ENCODE results near the gene LST1. TPM values are rescaled to one million over a fixed set of nuclear protein-coding genes. Genes with fewer than 3 reads are reported as not detected.

LST1 gene
- total RNA-seq, 1 experiment from 2014 or later: 0.66 TPM

DNA sequence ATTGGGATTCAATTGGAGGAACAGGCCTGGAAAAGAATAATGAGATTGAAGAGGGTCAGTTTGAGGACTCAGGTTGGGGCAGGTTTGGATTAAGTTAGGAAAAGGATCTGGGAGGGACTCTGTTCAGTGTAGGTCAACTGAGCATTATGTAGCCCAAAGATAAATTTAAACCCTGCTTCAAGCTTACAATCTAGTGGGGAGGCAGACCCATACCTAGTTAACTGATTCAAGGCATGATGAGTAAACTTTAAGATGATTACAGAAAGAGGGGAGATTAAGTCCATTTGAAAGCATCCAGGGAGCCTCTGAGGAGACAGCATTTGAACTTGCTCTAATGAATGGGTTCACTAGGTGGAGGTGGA, 25.4 kb upstream of the LST1 start:
- CTCF ChIA-PET: interaction anchor here (0.9 kb wide), 1 partner anchor 10 kb away, joined by 3 read pairs; no protein-coding TSS in a partner anchor
- POLR2A ChIA-PET: no interaction called here
- Mint-ChIP-seq H3K27ac (peak overlapping the region; percentile 32; the same call in 1 of the 2 replicates), H3K9me3 (no peaks in the 10 kb centered on the region), H3K4me3 (no peak overlapping the region), H3K36me3 (peaks cover 15% of the 10 kb centered on the region), H3K4me1 (peaks cover 9% of the 10 kb centered on the region), H3K27me3 (ENCODE audit: low read depth) (no peaks in the 10 kb centered on the region; the same call in 1 of the 2 replicates)
- TF ChIP-seq, protein P1, sequence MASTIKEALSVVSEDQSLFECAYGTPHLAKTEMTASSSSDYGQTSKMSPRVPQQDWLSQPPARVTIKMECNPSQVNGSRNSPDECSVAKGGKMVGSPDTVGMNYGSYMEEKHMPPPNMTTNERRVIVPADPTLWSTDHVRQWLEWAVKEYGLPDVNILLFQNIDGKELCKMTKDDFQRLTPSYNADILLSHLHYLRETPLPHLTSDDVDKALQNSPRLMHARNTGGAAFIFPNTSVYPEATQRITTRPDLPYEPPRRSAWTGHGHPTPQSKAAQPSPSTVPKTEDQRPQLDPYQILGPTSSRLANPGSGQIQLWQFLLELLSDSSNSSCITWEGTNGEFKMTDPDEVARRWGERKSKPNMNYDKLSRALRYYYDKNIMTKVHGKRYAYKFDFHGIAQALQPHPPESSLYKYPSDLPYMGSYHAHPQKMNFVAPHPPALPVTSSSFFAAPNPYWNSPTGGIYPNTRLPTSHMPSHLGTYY (CRISPR knock-in tag; IDR thresholded peaks at IDR 0.05): no peak
- TF ChIP-seq JAZF1 (CRISPR knock-in tag; IDR thresholded peaks at IDR 0.05): no peak
- TF ChIP-seq, protein P2, sequence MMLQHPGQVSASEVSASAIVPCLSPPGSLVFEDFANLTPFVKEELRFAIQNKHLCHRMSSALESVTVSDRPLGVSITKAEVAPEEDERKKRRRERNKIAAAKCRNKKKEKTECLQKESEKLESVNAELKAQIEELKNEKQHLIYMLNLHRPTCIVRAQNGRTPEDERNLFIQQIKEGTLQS (CRISPR knock-in tag; conservative IDR thresholded peaks at IDR 0.05): no peak
- no peak for TF ChIP-seq RELA (CRISPR knock-in tag; IDR thresholded peaks at IDR 0.05; ENCODE audit: borderline replicate concordance)
- TF ChIP-seq TEAD4 (CRISPR knock-in tag; IDR thresholded peaks at IDR 0.05): no peak
- TF ChIP-seq MXD4 (CRISPR knock-in tag; IDR thresholded peaks at IDR 0.05; ENCODE audit: borderline replicate concordance): no peak
- TF ChIP-seq PRRX2 (CRISPR knock-in tag; IDR thresholded peaks at IDR 0.05): no peak
- no peak for TF ChIP-seq IRF2 (CRISPR knock-in tag; IDR thresholded peaks at IDR 0.05; ENCODE audit: borderline replicate concordance, low read depth)
- TF ChIP-seq, protein P3, sequence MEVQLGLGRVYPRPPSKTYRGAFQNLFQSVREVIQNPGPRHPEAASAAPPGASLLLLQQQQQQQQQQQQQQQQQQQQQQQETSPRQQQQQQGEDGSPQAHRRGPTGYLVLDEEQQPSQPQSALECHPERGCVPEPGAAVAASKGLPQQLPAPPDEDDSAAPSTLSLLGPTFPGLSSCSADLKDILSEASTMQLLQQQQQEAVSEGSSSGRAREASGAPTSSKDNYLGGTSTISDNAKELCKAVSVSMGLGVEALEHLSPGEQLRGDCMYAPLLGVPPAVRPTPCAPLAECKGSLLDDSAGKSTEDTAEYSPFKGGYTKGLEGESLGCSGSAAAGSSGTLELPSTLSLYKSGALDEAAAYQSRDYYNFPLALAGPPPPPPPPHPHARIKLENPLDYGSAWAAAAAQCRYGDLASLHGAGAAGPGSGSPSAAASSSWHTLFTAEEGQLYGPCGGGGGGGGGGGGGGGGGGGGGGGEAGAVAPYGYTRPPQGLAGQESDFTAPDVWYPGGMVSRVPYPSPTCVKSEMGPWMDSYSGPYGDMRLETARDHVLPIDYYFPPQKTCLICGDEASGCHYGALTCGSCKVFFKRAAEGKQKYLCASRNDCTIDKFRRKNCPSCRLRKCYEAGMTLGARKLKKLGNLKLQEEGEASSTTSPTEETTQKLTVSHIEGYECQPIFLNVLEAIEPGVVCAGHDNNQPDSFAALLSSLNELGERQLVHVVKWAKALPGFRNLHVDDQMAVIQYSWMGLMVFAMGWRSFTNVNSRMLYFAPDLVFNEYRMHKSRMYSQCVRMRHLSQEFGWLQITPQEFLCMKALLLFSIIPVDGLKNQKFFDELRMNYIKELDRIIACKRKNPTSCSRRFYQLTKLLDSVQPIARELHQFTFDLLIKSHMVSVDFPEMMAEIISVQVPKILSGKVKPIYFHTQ (CRISPR knock-in tag; IDR thresholded peaks at IDR 0.05): no peak
- no peak for TF ChIP-seq FOXK1 (CRISPR knock-in tag; IDR thresholded peaks at IDR 0.05)
- no peak for TF ChIP-seq ETV6 (CRISPR knock-in tag; IDR thresholded peaks at IDR 0.05)
- TF ChIP-seq TCF7 (CRISPR knock-in tag; IDR thresholded peaks at IDR 0.05; ENCODE audit: low read depth): no peak
- TF ChIP-seq, protein P4, sequence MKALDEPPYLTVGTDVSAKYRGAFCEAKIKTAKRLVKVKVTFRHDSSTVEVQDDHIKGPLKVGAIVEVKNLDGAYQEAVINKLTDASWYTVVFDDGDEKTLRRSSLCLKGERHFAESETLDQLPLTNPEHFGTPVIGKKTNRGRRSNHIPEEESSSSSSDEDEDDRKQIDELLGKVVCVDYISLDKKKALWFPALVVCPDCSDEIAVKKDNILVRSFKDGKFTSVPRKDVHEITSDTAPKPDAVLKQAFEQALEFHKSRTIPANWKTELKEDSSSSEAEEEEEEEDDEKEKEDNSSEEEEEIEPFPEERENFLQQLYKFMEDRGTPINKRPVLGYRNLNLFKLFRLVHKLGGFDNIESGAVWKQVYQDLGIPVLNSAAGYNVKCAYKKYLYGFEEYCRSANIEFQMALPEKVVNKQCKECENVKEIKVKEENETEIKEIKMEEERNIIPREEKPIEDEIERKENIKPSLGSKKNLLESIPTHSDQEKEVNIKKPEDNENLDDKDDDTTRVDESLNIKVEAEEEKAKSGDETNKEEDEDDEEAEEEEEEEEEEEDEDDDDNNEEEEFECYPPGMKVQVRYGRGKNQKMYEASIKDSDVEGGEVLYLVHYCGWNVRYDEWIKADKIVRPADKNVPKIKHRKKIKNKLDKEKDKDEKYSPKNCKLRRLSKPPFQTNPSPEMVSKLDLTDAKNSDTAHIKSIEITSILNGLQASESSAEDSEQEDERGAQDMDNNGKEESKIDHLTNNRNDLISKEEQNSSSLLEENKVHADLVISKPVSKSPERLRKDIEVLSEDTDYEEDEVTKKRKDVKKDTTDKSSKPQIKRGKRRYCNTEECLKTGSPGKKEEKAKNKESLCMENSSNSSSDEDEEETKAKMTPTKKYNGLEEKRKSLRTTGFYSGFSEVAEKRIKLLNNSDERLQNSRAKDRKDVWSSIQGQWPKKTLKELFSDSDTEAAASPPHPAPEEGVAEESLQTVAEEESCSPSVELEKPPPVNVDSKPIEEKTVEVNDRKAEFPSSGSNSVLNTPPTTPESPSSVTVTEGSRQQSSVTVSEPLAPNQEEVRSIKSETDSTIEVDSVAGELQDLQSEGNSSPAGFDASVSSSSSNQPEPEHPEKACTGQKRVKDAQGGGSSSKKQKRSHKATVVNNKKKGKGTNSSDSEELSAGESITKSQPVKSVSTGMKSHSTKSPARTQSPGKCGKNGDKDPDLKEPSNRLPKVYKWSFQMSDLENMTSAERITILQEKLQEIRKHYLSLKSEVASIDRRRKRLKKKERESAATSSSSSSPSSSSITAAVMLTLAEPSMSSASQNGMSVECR (CRISPR knock-in tag; IDR thresholded peaks at IDR 0.05; ENCODE audit: borderline replicate concordance): no peak
- no peak for TF ChIP-seq FOXP1 (CRISPR knock-in tag; IDR thresholded peaks at IDR 0.05; ENCODE audit: borderline replicate concordance)
- TF ChIP-seq, protein P5, sequence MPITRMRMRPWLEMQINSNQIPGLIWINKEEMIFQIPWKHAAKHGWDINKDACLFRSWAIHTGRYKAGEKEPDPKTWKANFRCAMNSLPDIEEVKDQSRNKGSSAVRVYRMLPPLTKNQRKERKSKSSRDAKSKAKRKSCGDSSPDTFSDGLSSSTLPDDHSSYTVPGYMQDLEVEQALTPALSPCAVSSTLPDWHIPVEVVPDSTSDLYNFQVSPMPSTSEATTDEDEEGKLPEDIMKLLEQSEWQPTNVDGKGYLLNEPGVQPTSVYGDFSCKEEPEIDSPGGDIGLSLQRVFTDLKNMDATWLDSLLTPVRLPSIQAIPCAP (CRISPR knock-in tag; IDR thresholded peaks at IDR 0.05): no peak
- no peak for TF ChIP-seq ZNF219 (CRISPR knock-in tag; IDR thresholded peaks at IDR 0.05; ENCODE audit: borderline replicate concordance)
- TF ChIP-seq, protein P6, sequence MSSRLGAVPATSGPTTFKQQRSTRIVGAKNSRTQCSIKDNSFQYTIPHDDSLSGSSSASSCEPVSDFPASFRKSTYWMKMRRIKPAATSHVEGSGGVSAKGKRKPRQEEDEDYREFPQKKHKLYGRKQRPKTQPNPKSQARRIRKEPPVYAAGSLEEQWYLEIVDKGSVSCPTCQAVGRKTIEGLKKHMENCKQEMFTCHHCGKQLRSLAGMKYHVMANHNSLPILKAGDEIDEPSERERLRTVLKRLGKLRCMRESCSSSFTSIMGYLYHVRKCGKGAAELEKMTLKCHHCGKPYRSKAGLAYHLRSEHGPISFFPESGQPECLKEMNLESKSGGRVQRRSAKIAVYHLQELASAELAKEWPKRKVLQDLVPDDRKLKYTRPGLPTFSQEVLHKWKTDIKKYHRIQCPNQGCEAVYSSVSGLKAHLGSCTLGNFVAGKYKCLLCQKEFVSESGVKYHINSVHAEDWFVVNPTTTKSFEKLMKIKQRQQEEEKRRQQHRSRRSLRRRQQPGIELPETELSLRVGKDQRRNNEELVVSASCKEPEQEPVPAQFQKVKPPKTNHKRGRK (CRISPR knock-in tag; IDR thresholded peaks at IDR 0.05; ENCODE audit: borderline replicate concordance): no peak
- TF ChIP-seq, protein P7, sequence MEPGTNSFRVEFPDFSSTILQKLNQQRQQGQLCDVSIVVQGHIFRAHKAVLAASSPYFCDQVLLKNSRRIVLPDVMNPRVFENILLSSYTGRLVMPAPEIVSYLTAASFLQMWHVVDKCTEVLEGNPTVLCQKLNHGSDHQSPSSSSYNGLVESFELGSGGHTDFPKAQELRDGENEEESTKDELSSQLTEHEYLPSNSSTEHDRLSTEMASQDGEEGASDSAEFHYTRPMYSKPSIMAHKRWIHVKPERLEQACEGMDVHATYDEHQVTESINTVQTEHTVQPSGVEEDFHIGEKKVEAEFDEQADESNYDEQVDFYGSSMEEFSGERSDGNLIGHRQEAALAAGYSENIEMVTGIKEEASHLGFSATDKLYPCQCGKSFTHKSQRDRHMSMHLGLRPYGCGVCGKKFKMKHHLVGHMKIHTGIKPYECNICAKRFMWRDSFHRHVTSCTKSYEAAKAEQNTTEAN (CRISPR knock-in tag; IDR thresholded peaks at IDR 0.05): no peak
- no peak for DNase-seq (ENCODE audit: low spot score)
- ATAC-seq: no peak

Measured in WTC11 (cell line).